GM19025 (cell line): ENCODE results near the gene RNU5D-1.

ENCODE experiments used
- ATAC-seq: cut with Tn5 transposase; IDR thresholded peaks from one replicate; pipeline ENCODE4 v1.9.1; 2021; ENCODE audit warnings: mild to moderate bottlenecking, low read depth, moderate library complexity; ENCODE audit not compliant: unreplicated experiment

RNU5D-1 gene

GRCh38 chr1:44733784-44734183 is 2.8 kb upstream of the RNU5D-1 start:
- no peak for ATAC-seq

- ATAC-seq = no peak
Measured at GRCh38 chr1:44733365-44733764, 2.4 kb upstream of the RNU5D-1 start.

GRCh38 chr1:44724955-44725698 is 5.8 kb downstream of the RNU5D-1 start:
- no peak for ATAC-seq

DNA sequence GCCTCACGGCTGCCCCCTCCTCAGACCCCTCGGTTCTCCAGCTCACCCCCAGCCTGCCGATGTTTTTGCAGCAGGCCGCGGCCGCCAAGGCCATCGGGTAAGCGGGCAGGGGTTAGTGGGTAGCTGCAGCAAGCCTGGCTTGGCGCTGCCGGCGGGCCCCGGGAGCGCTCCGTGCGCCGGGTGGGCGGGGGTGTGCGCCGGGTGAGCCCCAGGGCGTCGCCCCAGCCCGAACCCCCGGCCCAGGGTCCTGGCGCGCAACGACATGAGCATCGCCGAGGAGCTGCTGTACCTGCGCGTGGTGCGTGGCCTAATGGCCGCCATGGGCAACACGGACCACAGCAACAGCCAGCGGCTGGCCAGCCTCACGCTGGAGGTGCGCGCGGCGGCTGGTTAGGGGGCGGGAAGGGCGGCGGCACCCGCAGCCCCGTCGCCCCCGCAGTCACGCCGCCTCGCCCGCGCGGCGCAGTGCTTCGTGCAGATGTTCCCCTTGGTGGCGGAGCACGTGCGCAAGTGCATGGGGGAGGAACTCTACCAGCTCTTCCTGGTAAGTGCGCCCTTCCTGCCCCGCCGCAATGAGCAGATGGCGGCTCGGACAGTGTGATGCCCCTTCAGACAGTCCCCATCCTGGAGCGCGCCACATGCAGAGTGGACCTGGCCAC is 6.5 kb downstream of the RNU5D-1 start:
- ATAC-seq = no peak

DNA sequence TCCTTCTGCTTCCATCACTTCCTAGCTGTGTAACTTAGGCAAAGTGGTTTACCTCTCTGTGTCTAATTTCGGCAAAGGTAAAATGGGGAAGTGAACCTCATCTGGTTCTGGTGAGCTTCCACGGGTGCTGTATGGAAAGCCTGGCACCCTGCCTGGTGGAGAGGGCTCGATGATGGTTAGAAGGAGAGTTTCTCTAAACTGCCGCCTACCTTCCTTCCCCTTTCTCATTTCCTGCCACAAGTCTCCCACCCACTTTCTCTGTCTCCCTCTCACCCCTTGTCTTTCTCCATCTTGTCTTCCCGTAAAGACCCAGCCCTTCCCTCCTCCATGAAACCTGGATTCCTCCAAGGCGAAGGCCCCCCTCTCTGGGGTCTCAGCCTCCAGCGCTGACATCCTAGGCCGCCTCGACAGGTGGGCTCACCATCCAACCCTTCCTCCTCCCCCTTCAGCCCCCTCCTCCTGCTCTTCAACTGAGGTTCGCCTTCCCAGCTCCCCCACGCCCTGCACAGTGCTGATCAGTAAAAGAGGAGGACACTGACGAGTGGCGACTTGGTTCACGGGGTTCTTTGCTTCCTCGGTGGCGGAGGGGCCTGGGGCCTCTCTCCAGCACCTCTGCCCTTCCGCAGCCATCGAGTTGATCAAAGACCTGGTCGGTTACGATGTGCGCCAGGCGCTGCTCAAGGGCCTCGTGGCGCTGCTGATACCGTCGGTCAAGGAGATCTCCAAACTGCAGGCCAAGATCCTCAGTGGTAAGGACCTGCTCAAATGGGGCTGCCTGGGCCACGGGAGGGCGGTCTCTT is 7.3 kb downstream of the RNU5D-1 start:
- ATAC-seq = no peak

- ATAC-seq = no peak
Measured at GRCh38 chr1:44723064-44723463, 7.9 kb downstream of the RNU5D-1 start.

DNA sequence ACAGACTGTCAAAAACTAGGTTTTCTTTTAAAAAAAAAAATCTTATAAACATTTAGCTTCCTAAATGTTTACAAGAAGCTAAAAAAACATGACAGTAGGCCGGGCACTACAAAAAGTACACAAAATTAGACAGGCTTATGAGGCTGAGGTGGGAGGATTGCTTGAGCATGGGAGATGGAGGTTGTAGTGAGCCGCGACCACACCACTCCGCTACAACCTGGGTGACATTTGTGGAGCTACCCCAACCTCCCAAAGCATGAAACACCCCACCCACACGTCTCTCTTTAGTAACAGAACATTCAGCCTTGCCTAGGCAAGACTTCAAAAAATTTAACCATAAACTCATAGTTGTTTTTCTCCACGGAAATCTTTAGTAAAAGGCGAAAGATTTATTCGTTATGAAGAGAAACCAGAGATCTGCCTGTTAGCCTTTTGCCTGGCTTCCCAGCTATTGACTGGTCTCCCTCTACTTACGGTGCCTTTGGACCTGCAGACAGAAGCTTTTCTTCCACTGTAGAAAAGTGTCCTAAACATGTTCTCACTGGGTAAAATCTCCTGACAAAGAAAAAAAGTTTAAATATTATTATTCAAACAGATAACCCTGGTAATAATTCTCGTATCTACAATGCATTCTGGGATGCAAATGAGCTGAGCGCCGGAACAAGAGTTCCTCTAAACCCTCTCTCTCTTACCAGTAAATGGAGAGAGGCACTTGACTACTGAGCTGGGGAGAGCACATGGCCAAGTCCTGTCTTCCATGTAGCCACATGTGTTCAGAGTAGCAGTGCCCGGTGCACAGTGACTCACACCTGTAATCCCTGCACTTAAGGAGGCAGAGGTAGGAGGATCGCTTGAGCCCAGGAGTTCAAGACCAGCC is 9.2 kb downstream of the RNU5D-1 start:
- peak; percentile 75 for ATAC-seq

- no peak for ATAC-seq
Measured at GRCh38 chr1:44720281-44720680, 10.7 kb downstream of the RNU5D-1 start.

- ATAC-seq = no peak
Measured at GRCh38 chr1:44719318-44719717, 11.7 kb downstream of the RNU5D-1 start.

DNA sequence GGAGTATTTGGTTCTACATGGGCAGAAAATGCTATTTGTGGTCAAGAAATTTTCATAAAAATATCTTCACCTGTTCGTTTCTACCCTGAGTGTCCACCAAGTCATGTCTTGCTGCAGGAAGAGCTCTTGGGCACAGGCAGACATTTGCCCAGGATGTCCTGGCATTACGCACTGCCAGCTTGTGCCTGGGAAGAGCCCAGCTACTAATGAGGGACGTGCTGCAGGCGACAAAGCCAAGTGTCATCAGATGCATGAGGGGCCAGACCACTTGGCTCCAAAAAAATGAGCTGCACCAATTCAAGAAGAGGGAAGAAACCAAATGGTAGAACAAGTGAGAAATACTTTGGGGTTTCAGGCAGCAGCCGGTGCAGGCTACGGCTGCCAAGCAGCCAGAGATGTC is 12.9 kb downstream of the RNU5D-1 start:
- no peak for ATAC-seq

- no peak for ATAC-seq
Measured at GRCh38 chr1:44717653-44718052, 13.3 kb downstream of the RNU5D-1 start.

DNA sequence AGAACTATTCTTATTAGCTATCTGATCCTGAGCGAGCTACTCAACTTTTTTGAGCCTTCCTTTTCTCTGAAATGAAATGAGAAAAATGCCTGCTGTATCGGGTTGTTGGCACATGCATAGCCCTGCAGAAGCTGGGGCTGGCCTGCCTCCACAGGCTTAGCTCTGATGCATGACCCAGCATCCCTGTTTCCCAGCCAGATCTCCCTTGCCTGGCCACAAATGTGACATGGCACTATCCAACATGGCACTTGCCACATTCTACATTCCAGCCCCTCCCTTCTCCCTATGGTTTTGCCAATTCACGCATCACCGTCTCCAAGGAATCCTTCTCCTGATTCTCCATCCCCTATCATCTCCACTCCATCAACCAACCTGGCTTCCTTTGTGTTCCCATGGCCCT is 13.8 kb downstream of the RNU5D-1 start:
- ATAC-seq = no peak

DNA sequence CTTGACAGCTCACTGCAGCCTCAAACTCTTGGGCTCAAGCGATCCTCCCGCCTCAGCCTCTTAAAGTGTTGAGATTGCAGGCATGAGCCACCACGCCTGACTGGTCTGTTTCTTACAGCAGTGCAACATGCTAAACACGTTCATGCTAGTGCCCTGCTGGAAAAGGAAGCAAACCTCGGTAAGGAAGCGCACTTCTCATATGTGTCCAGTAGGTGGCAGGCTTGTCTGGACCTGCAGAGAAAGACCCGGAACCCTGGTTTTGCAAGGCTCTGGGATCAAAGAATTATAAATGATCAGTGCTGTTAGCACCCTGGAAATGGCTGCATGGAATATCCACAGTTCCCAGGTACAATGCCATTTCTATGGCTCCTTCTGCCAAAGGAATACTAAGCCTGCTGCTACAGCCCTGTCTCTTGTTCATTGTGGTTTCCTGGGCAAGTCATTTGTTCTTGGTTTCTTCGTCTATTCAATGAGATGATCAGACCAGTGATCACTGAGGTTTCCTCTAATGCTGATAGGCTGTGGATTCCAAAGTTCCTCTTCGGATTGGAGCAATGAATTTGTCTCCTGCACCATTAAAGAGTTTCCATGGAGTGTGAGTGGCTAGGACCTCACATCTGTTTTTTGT is 15.9 kb downstream of the RNU5D-1 start:
- ATAC-seq = no peak

- ATAC-seq = no peak
Measured at GRCh38 chr1:44714532-44714931, 16.4 kb downstream of the RNU5D-1 start.

GRCh38 chr1:44713321-44713781 is 17.6 kb downstream of the RNU5D-1 start:
- ATAC-seq = no peak

DNA sequence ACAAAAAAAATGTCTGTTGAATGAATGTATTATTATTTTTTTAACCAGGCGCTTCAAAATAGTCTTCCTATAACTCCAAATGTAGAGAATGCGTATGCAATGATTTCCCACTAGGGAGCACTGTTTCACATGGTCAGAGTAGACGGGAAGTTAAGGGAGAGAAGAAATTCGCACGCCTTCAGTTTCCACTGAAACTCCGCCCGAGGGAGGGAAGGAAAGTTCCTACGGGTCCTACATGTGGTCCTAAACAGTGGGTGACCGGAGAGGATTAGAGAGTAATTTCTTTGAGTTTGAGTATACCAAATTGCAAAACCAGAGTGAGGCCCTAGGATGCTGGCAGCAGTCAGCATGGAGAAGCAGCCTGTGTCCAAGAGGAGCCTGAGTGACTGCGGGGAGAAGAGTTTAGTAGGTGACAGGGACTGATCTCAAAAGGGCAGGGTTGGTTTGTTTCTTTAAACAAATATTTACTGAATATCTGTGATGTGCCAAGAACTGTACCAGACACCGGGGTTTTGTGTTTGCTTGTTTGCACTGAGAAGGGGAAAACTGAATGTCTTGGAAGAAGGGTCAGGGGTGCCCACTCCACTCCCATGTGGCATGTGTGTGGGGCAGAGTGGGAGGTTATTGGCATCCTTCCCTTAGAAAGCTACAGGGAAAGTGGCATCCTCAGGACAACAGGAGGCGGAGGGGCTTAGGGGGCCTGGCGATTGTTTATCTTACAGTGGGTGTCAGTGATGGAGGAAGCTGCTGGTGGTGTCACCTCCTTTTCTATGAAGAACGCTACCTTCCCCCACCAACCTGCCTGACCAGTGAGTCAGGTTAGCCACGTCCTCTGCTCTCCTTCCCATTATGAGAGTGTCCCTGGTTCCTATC is 22.8 kb downstream of the RNU5D-1 start:
- ATAC-seq = no peak

GRCh38 chr1:44707112-44707881 is 23.7 kb downstream of the RNU5D-1 start:
- no peak for ATAC-seq

DNA sequence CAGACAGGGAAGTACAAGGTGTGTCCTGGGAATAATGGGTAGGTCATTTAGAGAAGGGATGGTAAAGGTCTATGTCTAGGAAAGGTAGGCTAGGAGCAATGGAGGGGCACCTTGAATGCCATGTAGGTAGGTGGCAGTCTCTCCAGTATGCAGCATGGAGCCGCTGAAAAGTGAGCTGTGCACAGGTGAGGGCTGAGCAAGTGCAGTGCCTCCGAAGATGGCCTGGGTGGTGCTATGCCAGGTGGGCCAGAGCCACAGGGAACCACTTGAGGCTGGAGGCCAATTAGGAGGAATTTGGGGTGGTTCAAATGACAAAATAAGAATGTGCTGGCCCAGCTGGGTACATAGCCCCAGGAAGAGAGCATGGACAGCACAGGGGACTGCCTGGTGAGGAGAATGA is 25.0 kb downstream of the RNU5D-1 start:
- no peak for ATAC-seq
